HFF-Myc (cell line): ENCODE results near the gene CDH12.
"Not testable (repeated sequence)": the region's sequence is repeated elsewhere in the genome, so short reads cannot be mapped to it uniquely, and the experiment has no call there.

Experiments
- DNase-seq: peaks from one replicate; pipeline ENCODE4 v3.0.0-alpha.2; 2011; ENCODE audit warnings: low read depth; ENCODE audit errors: extremely low read depth
- H3K4me3 ChIP-seq: replicated peaks from 2 replicates; pipeline ENCODE4 v1.5.1; 2011; ENCODE audit warnings: low read depth, mild to moderate bottlenecking, control low read depth, low read length
- CTCF ChIP-seq: IDR thresholded peaks from 2 replicates; pipeline ENCODE4 v1.5.1; 2012; ENCODE audit warnings: mild to moderate bottlenecking, low read depth, low read length, control low read depth; ENCODE audit errors: missing control alignments

The CDH12 gene

GRCh38 chr5:22615964-22616363 is 237.2 kb downstream of the CDH12 start:
- TF ChIP-seq CTCF = no peak
- DNase-seq = no peak
- H3K4me3 ChIP-seq = no peak overlapping the region

GRCh38 chr5:22614486-22615094 is 238.6 kb downstream of the CDH12 start:
- TF ChIP-seq CTCF = no peak
- no peak for DNase-seq

GRCh38 chr5:22612928-22613327 is 240.2 kb downstream of the CDH12 start:
- H3K4me3 ChIP-seq = no peak overlapping the region

More at GRCh38 chr5:22614486-22615094, 238.6 kb downstream of the CDH12 start:
- H3K4me3 ChIP-seq = no peak overlapping the region

GRCh38 chr5:22611327-22611726 is 241.8 kb downstream of the CDH12 start:
- no peak for TF ChIP-seq CTCF
- no peak for DNase-seq

More at GRCh38 chr5:22612928-22613327, 240.2 kb downstream of the CDH12 start:
- DNase-seq = no peak
- TF ChIP-seq CTCF = no peak

GRCh38 chr5:22607498-22607897 is 245.6 kb downstream of the CDH12 start:
- not testable (repeated sequence) for H3K4me3 ChIP-seq

More at GRCh38 chr5:22611327-22611726, 241.8 kb downstream of the CDH12 start:
- H3K4me3 ChIP-seq = no peak overlapping the region

GRCh38 chr5:22605473-22605872 is 247.7 kb downstream of the CDH12 start:
- TF ChIP-seq CTCF = no peak

More at GRCh38 chr5:22607498-22607897, 245.6 kb downstream of the CDH12 start:
- not testable (repeated sequence) for DNase-seq

GRCh38 chr5:22604711-22605110 is 248.4 kb downstream of the CDH12 start:
- DNase-seq = no peak
- TF ChIP-seq CTCF = no peak

More at GRCh38 chr5:22605473-22605872, 247.7 kb downstream of the CDH12 start:
- no peak overlapping the region for H3K4me3 ChIP-seq
- DNase-seq = no peak

More at GRCh38 chr5:22604711-22605110, 248.4 kb downstream of the CDH12 start:
- H3K4me3 ChIP-seq = no peak overlapping the region
